Spleen (tissue), 7 donors: Measurements from ENCODE around the gene FAM78B.

ENCODE experiments used
- CTCF ChIP-seq, 11 experiments: fragments of 200-600 bp in 7 of 11; fragments of 450-650 bp in 4 of 11; sonication (generic) in 4 of 11; IDR thresholded peaks in 8 of 11; conservative IDR thresholded peaks in 3 of 11; 1 replicate in 7 of 11; 2 replicates in 4 of 11; pipeline versions ENCODE4 v1.4.0 to v1.8.0; 2016 to 2021; ENCODE audit warnings: antibody characterized with exemption in 11 of 11, inconsistent platforms in 4 of 11, mild to moderate bottlenecking in 1 of 11
- POLR2A ChIP-seq, 3 donors: fragments of 450-650 bp; IDR thresholded peaks; one replicate each; pipeline ENCODE4 v1.5.1; 2017; ENCODE audit warnings: antibody characterized with exemption in 3 of 3, mild to moderate bottlenecking in 1 of 3
- donor health status: DM: no; HTN: no; CAD: no; lungs with moderate emphysema.
- donor health status: DM: no; HTN: no; CAD: no.
- donor health status: DM: no; HTN: no; CAD: no.

GRCh38 chr1:166202546-166202945 lies 35.7 kb upstream of the FAM78B start:
- TF ChIP-seq CTCF (IDR thresholded peaks at IDR 0.05 in 8 of 11, conservative IDR thresholded peaks at IDR 0.05 in 3 of 11) (no peak), POLR2A (IDR thresholded peaks at IDR 0.05) (no peak)
